ENCODE measurements around the gene LDLR.

The LDLR gene

GRCh38 chr19:11089254-11090013, at the start of gene LDLR:
Gene LDLR, plus strand, starts transcription at chr19:11089463. Its CDS starts 86 bp downstream, at chr19:11089549.
- peak; percentile 97 to 98 for DNase-seq (ENCODE audit: low read depth in 2 of 2)
- no peak for TF ChIP-seq CTCF (IDR thresholded peaks at IDR 0.05; ENCODE audit: low read depth, low read length)
- peak within 1 kb of the TSS; percentile 85 to 96 for H3K4me3 ChIP-seq (replicated peaks in 1 of 2; ENCODE audit: low read depth in 2 of 2, low read length in 2 of 2)

GRCh38 chr19:11041194-11041593, 48.1 kb upstream of the LDLR start:
- H3K4me3 ChIP-seq (replicated peaks in 1 of 2; ENCODE audit: low read depth in 2 of 2, low read length in 2 of 2): no peak overlapping the region
- no peak for DNase-seq (ENCODE audit: low read depth in 2 of 2)
- no peak for TF ChIP-seq CTCF (IDR thresholded peaks at IDR 0.05; ENCODE audit: low read depth, low read length)

GRCh38 chr19:11041966-11042627, 47.2 kb upstream of the LDLR start:
- no peak for TF ChIP-seq CTCF (IDR thresholded peaks at IDR 0.05; ENCODE audit: low read depth, low read length)
- no peak overlapping the region for H3K4me3 ChIP-seq (replicated peaks in 1 of 2; ENCODE audit: low read depth in 2 of 2, low read length in 2 of 2)
- DNase-seq (ENCODE audit: low read depth in 2 of 2): no peak

GRCh38 chr19:11044431-11044830, 44.8 kb upstream of the LDLR start:
- no peak for TF ChIP-seq CTCF (IDR thresholded peaks at IDR 0.05; ENCODE audit: low read depth, low read length)
- no peak for DNase-seq (ENCODE audit: low read depth in 2 of 2)

GRCh38 chr19:11045536-11045935, 43.7 kb upstream of the LDLR start:
- DNase-seq (ENCODE audit: low read depth in 2 of 2): no peak
- no peak overlapping the region for H3K4me3 ChIP-seq (replicated peaks in 1 of 2; ENCODE audit: low read depth in 2 of 2, low read length in 2 of 2)
- no peak for TF ChIP-seq CTCF (IDR thresholded peaks at IDR 0.05; ENCODE audit: low read depth, low read length)

More at GRCh38 chr19:11044431-11044830, 44.8 kb upstream of the LDLR start:
- no peak overlapping the region for H3K4me3 ChIP-seq (replicated peaks in 1 of 2; ENCODE audit: low read depth in 2 of 2, low read length in 2 of 2)

- H3K4me3 ChIP-seq (replicated peaks in 1 of 2; ENCODE audit: low read depth in 2 of 2, low read length in 2 of 2): no peak overlapping the region
- no peak for DNase-seq (ENCODE audit: low read depth in 2 of 2)
- no peak for TF ChIP-seq CTCF (IDR thresholded peaks at IDR 0.05; ENCODE audit: low read depth, low read length)
Measured at GRCh38 chr19:11046605-11047354, 42.5 kb upstream of the LDLR start.
